BE2C (cell line): Measurements from ENCODE around the gene FOXJ3.

Experiments used
- DNase-seq: peaks from one replicate; pipeline ENCODE4 v3.0.0-alpha.2; 2020
- H3K27me3 ChIP-seq: fragments of 250-450 bp; sonication (Bioruptor Pico); 2 replicates; pipeline ENCODE4 v1.5.1; 2020; ENCODE audit warnings: mild to moderate bottlenecking
- H3K36me3 ChIP-seq: fragments of 250-450 bp; sonication (Bioruptor Pico); 2 replicates; pipeline ENCODE4 v1.5.1; 2020; ENCODE audit warnings: mild to moderate bottlenecking
- H3K4me1 ChIP-seq: fragments of 250-450 bp; sonication (Bioruptor Pico); 2 replicates; pipeline ENCODE4 v1.5.1; 2020
- H3K4me3 ChIP-seq: 2 replicates; pipeline ENCODE4 v1.5.1; 2011; ENCODE audit warnings: low read depth, low read length
- H3K9me3 ChIP-seq: fragments of 250-450 bp; sonication (Bioruptor Pico); 2 replicates; pipeline ENCODE4 v1.5.1; 2020
- CTCF ChIP-seq: IDR thresholded peaks from 2 replicates; pipeline ENCODE4 v1.5.1; 2012; ENCODE audit warnings: mild to moderate bottlenecking, low read depth, low read length

FOXJ3 gene

GRCh38 chr1:42141978-42142377 is 193.1 kb downstream of the FOXJ3 start:
- no peak overlapping the region for H3K4me3 ChIP-seq
- DNase-seq = no peak
- no peaks in the 10 kb centered on the region for H3K27me3 ChIP-seq
- no peak for TF ChIP-seq CTCF
- H3K36me3 ChIP-seq = no peaks in the 10 kb centered on the region
- no peaks in the 10 kb centered on the region for H3K4me1 ChIP-seq
- H3K9me3 ChIP-seq = no peaks in the 10 kb centered on the region

GRCh38 chr1:42140191-42140590 is 194.8 kb downstream of the FOXJ3 start:
- no peaks in the 10 kb centered on the region for H3K27me3 ChIP-seq
- no peak overlapping the region for H3K4me3 ChIP-seq
- no peaks in the 10 kb centered on the region for H3K4me1 ChIP-seq
- DNase-seq = no peak
- TF ChIP-seq CTCF = no peak
- no peaks in the 10 kb centered on the region for H3K36me3 ChIP-seq
- H3K9me3 ChIP-seq = no peaks in the 10 kb centered on the region

- no peak for TF ChIP-seq CTCF
- Histone ChIP-seq H3K4me1 (no peaks in the 10 kb centered on the region), H3K9me3 (no peaks in the 10 kb centered on the region), H3K4me3 (no peak overlapping the region), H3K27me3 (no peaks in the 10 kb centered on the region), H3K36me3 (no peaks in the 10 kb centered on the region)
- DNase-seq = no peak
Measured at GRCh38 chr1:42139444-42139843, 195.6 kb downstream of the FOXJ3 start.

GRCh38 chr1:42138586-42138985 is 196.4 kb downstream of the FOXJ3 start:
- Histone ChIP-seq H3K36me3 (no peaks in the 10 kb centered on the region), H3K4me1 (no peaks in the 10 kb centered on the region), H3K9me3 (no peaks in the 10 kb centered on the region), H3K4me3 (no peak overlapping the region), H3K27me3 (no peaks in the 10 kb centered on the region)
- TF ChIP-seq CTCF = no peak
- no peak for DNase-seq

DNA sequence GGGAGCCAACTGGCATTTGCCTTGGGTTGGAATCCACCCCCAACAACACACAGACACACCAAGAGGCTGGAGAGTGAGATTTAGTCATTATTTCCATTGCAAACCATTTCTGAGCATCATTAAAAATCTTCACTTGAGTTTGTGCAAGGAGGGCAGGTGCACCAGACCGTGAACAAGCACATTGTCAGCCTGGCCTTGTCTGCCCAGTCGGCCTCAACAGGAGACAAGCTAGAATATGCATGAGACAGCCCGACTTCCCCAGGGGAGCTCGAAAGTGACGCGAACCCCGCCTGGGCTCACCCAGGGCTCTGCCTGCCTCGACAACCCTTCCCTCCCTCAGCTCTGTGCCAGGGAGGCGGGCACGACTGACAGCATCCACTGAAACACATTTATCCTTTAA is 197.3 kb downstream of the FOXJ3 start:
- no peak overlapping the region for H3K4me3 ChIP-seq
- TF ChIP-seq CTCF = no peak
- no peaks in the 10 kb centered on the region for H3K36me3 ChIP-seq
- no peaks in the 10 kb centered on the region for H3K4me1 ChIP-seq
- H3K27me3 ChIP-seq = no peaks in the 10 kb centered on the region
- no peak for DNase-seq
- no peaks in the 10 kb centered on the region for H3K9me3 ChIP-seq

DNA sequence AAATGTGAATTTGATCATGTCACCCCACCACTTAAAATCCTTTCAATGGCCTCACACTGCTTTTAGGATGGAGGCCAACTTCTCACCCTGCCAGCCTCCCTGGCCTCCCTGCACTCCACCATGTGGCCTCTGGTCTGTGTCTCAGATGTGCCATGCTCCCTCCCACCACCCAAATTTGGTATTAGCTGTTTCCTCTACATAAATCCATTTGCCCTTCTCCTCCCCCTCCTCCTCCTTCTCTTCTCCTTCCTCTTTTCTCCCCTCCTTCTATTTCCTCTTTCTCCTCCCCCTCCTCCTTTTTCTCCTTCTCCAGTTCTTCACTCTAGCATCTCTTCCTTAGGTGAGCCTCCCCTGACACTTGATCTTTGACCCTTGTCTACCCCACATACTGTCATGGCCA is 198.6 kb downstream of the FOXJ3 start:
- no peaks in the 10 kb centered on the region for H3K36me3 ChIP-seq
- no peaks in the 10 kb centered on the region for H3K4me1 ChIP-seq
- no peaks in the 10 kb centered on the region for H3K9me3 ChIP-seq
- no peaks in the 10 kb centered on the region for H3K27me3 ChIP-seq
- TF ChIP-seq CTCF = no peak
- no peak for DNase-seq
- no peak overlapping the region for H3K4me3 ChIP-seq
